A549 (cell line): Measurements from ENCODE around the gene IGF1.

Experiments
- CTCF ChIP-seq: fragments of >200 bp; sonication (Bioruptor Twin); formaldehyde crosslinking; IDR thresholded peaks from 3 replicates; pipeline ENCODE4 v1.5.1; 2016
- FOSL2 ChIP-seq, 2 experiments: fragments of 450-650 bp in 1 of 2; fragments of >200 bp in 1 of 2; sonication (Bioruptor Twin) in 1 of 2; formaldehyde crosslinking; IDR thresholded peaks; 2 replicates each; pipeline versions ENCODE4 v1.5.0 to v1.6.1; 2016 to 2020; ENCODE audit warnings: mild to moderate bottlenecking in 1 of 2, moderate library complexity in 1 of 2
- MAX ChIP-seq: IDR thresholded peaks from 2 replicates; pipeline ENCODE4 v1.6.1; 2012
- POLR2A ChIP-seq: IDR thresholded peaks from 2 replicates; pipeline ENCODE4 v1.6.1; 2012; ENCODE audit warnings: mild to moderate bottlenecking, low read length

- TF ChIP-seq MAX (no peak), CTCF (no peak), POLR2A (no peak), FOSL2 (IDR thresholded peaks at IDR 0.05) (no peak), FOSL2 (CRISPR knock-in tag; IDR thresholded peaks at IDR 0.05) (no peak)
Measured at GRCh38 chr12:102415515-102415914, 64.8 kb downstream of the IGF1 start.
